PC-3 (cell line): Measurements from ENCODE around the gene E2F1.

Source experiments
- CTCF ChIP-seq: fragments of 300-600 bp; sonication (generic); conservative IDR thresholded peaks from 2 replicates; pipeline ENCODE4 v1.5.1; 2017; ENCODE audit warnings: antibody characterized with exemption, low read depth, mild to moderate bottlenecking, low read length
- EZH2 ChIP-seq: fragments of 300-600 bp; sonication (generic); IDR thresholded peaks from one replicate; pipeline ENCODE4 v1.6.1; 2017; ENCODE audit warnings: antibody characterized with exemption, mild to moderate bottlenecking, low read length; ENCODE audit not compliant: unreplicated experiment
- EZH2phosphoT487 ChIP-seq: fragments of 300-600 bp; sonication (generic); IDR thresholded peaks from 2 replicates; pipeline ENCODE4 v1.6.1; 2018; ENCODE audit warnings: mild to moderate bottlenecking, antibody characterized with exemption, low read length, borderline replicate concordance

GRCh38 chr20:33663161-33664084 lies 22.8 kb downstream of the E2F1 start:
- no peak for TF ChIP-seq CTCF
- no peak for TF ChIP-seq EZH2
- TF ChIP-seq EZH2phosphoT487, result no peak
